Mucosa of descending colon (tissue), 3 donors: ENCODE measurements around the gene CDC73. TPM values are rescaled to one million over a fixed set of nuclear protein-coding genes. Genes with fewer than 3 reads are reported as not detected.
"Not testable (repeated sequence)": the region's sequence is repeated elsewhere in the genome, so short reads cannot be mapped to it uniquely, and the experiment has no call there.

Source experiments
- ATAC-seq: fragments of 200-7000 bp; cut with Tn5 transposase; one replicate; pipeline ENCODE4 v1.9.1; 2020; ENCODE audit warnings: mild to moderate bottlenecking, moderate library complexity
- DNase-seq, 3 donors: peaks; one replicate each; pipeline ENCODE4 v3.0.0-alpha.2; 2020
- H3K36me3 ChIP-seq: fragments of 200-600 bp; one replicate; pipeline ENCODE4 v1.8.0; 2021; ENCODE audit warnings: low read depth, mild to moderate bottlenecking
- H3K4me1 ChIP-seq: fragments of 200-600 bp; one replicate; pipeline ENCODE4 v1.8.0; 2021; ENCODE audit warnings: low read depth, mild to moderate bottlenecking
- H3K4me3 ChIP-seq: fragments of 200-600 bp; one replicate; pipeline ENCODE4 v1.8.0; 2021; ENCODE audit warnings: mild to moderate bottlenecking
- H3K9me3 ChIP-seq: fragments of 200-600 bp; one replicate; pipeline ENCODE4 v1.8.0; 2021; ENCODE audit warnings: mild to moderate bottlenecking
- intact Hi-C, 2 donors: fragments of 100-400 bp; cut with DNase I in 1 of 2; cut with micrococcal nuclease in 1 of 2; formaldehyde crosslinking; loops; one replicate each; pipeline versions ENCODE4 v1.11.0 to v1.11.1; 2022; cut with DNase I, micrococcal nuclease
- total RNA-seq, 3 donors: library from RNA; stranded (reverse); fragmentation: NEBNext Ultra II Directional in 2 of 3; extraction: Animal tissue kit (Norgen Biotek cat#: 25700) in 2 of 3; gene quantifications; one replicate each; pipeline versions ENCODE4 v1.2.1 to v1.2.4, GENCODE V29; 2021 to 2023
- TF ChIP-seq, protein P1 (sequence below): fragments of 200-600 bp; IDR thresholded peaks from one replicate; pipeline ENCODE4 v1.8.0; 2022; ENCODE audit warnings: antibody characterized with exemption, mild to moderate bottlenecking
- donor health status: DM: no; HTN: no; CAD: no; lungs with moderate emphysema.
- donor health status: DM: no; HTN: no; CAD: no.
- donor health status: DM: no; HTN: yes; CAD: no.

The CDC73 gene
- total RNA-seq, 3 donors from 2014 or later, result 41.0 to 82.0 (median 45.3) TPM

DNA sequence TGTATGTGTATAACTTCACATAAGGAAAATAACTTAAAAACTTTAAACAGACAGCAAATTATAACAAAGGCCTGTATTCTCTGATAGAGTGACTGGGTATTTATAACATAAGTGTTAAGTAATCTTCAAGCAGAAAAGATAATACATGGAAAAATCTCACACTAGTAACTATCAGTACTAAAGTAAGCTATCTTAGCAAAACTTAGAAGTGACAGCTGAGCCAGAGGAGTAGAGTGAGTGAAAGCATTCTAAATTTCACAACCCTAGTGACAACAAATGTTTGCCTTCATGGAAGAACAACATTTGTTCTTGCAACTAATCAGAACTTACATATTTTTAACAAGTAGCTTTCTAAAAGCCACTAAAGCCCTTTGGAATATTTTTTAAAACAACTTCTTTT lies 139.1 kb downstream of the CDC73 start:
- no peaks in the 10 kb centered on the region for H3K36me3 ChIP-seq
- intact Hi-C loops, result no loop called here
- H3K9me3 ChIP-seq, result no peaks in the 10 kb centered on the region
- no peak for DNase-seq
- H3K4me1 ChIP-seq, result no peaks in the 10 kb centered on the region
- ATAC-seq, result no peak
- H3K4me3 ChIP-seq, result no peak overlapping the region
- TF ChIP-seq, protein P1, sequence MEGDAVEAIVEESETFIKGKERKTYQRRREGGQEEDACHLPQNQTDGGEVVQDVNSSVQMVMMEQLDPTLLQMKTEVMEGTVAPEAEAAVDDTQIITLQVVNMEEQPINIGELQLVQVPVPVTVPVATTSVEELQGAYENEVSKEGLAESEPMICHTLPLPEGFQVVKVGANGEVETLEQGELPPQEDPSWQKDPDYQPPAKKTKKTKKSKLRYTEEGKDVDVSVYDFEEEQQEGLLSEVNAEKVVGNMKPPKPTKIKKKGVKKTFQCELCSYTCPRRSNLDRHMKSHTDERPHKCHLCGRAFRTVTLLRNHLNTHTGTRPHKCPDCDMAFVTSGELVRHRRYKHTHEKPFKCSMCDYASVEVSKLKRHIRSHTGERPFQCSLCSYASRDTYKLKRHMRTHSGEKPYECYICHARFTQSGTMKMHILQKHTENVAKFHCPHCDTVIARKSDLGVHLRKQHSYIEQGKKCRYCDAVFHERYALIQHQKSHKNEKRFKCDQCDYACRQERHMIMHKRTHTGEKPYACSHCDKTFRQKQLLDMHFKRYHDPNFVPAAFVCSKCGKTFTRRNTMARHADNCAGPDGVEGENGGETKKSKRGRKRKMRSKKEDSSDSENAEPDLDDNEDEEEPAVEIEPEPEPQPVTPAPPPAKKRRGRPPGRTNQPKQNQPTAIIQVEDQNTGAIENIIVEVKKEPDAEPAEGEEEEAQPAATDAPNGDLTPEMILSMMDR, result no peak

DNA sequence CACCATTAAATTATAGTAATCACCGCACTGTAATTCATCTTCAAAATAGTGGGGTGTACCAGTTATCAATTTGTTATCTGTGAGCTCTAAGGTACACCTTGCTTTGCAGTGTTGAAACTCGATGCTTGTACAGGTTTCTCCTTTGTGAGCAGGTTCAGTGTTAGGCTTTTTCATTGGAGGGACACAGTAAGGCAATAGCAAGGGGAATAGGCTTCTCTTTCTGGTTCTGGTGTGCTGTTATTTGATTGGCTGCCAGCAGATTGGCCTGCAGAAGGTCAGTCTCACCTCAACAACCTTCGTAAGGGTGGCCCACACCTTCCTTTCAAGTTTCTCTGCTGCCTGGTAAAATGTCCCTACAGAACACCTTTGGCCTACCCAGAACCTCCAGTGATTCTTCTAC lies 140.8 kb downstream of the CDC73 start:
- Histone ChIP-seq H3K36me3 (no peaks in the 10 kb centered on the region), H3K4me3 (no peak overlapping the region), H3K9me3 (no peaks in the 10 kb centered on the region), H3K4me1 (no peaks in the 10 kb centered on the region)
- ATAC-seq (no peak), DNase-seq (no peak)
- TF ChIP-seq, protein P1, result no peak
- intact Hi-C loops, result no loop called here

DNA sequence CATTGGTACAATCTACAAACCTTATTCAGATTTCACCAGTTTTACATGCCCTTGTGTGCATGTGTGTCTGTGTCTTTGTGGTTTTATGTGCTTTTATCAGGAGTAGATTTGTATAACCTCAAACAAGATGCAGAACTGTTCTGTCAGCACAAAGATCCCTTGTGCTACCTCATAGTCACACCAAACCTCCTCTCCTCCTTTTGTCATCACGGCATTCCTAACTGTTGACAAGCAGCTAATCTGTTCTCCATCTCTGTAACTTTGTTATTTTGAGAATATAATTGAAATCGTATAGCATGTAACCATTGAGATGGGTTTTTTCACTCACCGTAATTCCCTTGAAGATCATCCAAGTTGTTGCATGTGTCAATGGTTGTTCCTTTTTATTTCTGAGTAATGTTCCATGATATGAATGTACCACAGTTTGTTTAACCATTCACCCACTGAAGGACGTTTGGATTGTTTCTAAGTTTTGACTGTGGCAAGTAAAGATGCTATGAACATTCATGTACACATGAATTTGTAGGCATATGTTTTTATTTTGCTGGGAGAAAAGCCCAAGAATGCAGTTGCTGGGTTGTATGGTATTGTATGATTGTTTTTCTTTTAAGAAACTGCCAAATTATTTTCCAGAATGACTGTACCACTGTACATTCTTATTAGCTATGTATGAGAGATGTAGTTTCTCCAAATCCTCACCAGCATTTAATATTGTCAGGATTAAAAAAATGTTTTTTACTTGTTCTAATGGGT lies 142.7 kb downstream of the CDC73 start:
- H3K9me3 ChIP-seq, result no peaks in the 10 kb centered on the region
- ATAC-seq (no peak), DNase-seq (no peak)
- no peak overlapping the region for H3K4me3 ChIP-seq
- H3K36me3 ChIP-seq, result no peaks in the 10 kb centered on the region
- intact Hi-C loops, result no loop called here
- TF ChIP-seq, protein P1, result no peak
- no peaks in the 10 kb centered on the region for H3K4me1 ChIP-seq

DNA sequence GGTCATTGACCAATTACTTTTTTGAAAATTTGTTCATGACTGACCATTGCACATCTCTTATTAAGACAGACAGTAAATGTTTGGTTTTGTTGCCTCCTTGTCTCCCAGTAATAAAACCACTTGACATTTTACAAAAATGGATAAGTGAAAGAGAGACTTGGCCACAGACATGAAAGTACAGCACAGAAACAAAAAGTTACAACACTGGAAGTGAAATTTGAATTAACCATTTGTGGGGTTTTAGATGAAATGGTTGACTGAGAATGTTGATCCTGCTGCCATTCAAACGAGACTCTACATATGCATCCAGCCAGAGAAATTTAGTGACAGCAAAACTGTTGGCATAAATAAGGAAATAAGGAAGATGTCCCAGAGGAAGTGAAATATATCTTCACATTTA lies 143.9 kb downstream of the CDC73 start:
- no peak for DNase-seq
- TF ChIP-seq, protein P1, result no peak
- intact Hi-C loops, result no loop called here
- ATAC-seq, result no peak
- H3K36me3 ChIP-seq, result no peaks in the 10 kb centered on the region
- H3K4me3 ChIP-seq, result no peak overlapping the region
- H3K4me1 ChIP-seq, result no peaks in the 10 kb centered on the region
- H3K9me3 ChIP-seq, result no peaks in the 10 kb centered on the region

DNA sequence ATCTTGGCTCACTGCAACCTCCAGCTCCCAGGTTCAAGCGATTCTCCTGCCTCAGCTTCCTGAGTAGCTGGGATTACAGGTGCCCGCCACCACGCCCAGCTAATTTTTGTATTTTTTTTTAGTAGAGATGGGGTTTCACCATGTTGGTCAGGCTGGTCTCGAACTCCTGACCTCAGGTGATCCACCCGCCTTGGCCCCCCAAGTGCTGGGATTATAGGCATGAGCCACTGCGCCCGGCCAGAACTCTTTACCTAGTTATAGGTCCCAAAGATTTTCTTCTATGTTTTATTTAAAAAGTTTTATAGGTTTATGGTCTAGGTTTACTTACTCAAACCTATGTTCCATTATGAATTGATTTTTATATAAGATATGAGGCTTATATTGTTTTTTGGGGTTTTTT lies 145.0 kb downstream of the CDC73 start:
- H3K9me3 ChIP-seq, H3K4me1 ChIP-seq, H3K36me3 ChIP-seq, H3K4me3 ChIP-seq, DNase-seq, ATAC-seq, intact Hi-C loops: not testable (repeated sequence)

DNA sequence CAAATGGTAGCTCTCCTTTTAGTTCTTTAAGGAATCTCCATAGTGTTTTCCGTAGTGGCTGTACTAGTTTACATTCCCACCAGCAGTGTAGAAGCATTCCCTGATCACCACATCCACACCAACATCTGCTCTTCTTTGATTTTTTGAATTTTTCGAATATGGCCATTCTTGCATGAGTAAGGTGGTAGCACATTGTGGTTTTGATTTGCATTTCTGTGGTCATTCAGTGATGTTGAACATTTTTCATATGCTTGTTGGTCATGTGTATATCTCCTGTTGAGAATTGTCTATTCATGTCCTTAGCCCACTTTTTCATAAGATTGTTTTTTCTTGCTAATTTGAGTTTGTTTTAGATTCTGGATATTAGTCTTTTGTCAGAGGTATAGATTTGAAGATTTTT lies 149.2 kb downstream of the CDC73 start:
- TF ChIP-seq, protein P1, result no peak
- no peaks in the 10 kb centered on the region for H3K4me1 ChIP-seq
- ATAC-seq (no peak), DNase-seq (no peak)
- no peak overlapping the region for H3K4me3 ChIP-seq
- H3K9me3 ChIP-seq, result no peaks in the 10 kb centered on the region
- intact Hi-C loops, result no loop called here
- no peaks in the 10 kb centered on the region for H3K36me3 ChIP-seq
